H54 (cell line): Measurements from ENCODE around the gene OR5D13.

Experiments
- DNase-seq: peaks from one replicate; pipeline ENCODE4 v3.0.0; 2011; ENCODE audit warnings: low spot score, mixed read lengths; ENCODE audit not compliant: insufficient read length
- FAIRE-seq: peaks from 3 replicates; lab custom pipeline; 2011; peaks lifted over from hg19 to GRCh38; lab: Jason Lieb, UNC
- POLR2A ChIP-seq: IDR thresholded peaks from 2 replicates; pipeline ENCODE4 v1.6.1; 2011; ENCODE audit warnings: low read depth, mild to moderate bottlenecking, low read length

Gene OR5D13

GRCh38 chr11:55773138-55773537, at the start of gene OR5D13:
TSS of gene OR5D13 (plus strand) at chr11:55773438. CDS start at chr11:55773438, 0 bp downstream.
- FAIRE-seq (no peak), DNase-seq (no peak)
- TF ChIP-seq POLR2A, result no peak

- TF ChIP-seq POLR2A, result no peak
- FAIRE-seq (no peak), DNase-seq (no peak)
These were observed 46.4 kb upstream of the OR5D13 start for GRCh38 chr11:55726715-55727324.

- no peak for TF ChIP-seq POLR2A
- FAIRE-seq (no peak), DNase-seq (no peak)
These were observed 40.3 kb upstream of the OR5D13 start for GRCh38 chr11:55732936-55733335.

- no peak for TF ChIP-seq POLR2A
- no peak for DNase-seq
- no peak for FAIRE-seq
These were observed 18.4 kb downstream of the OR5D13 start for GRCh38 chr11:55791606-55792005.

GRCh38 chr11:55793321-55793720, 20.1 kb downstream of the OR5D13 start:
- FAIRE-seq (no peak), DNase-seq (no peak)
- no peak for TF ChIP-seq POLR2A

GRCh38 chr11:55795256-55795655, 22.0 kb downstream of the OR5D13 start, which contains the start of gene OR5D14:
TSS of gene OR5D14 (plus strand) at chr11:55795556. CDS start at chr11:55795556, 0 bp downstream.
- no peak for TF ChIP-seq POLR2A
- no peak for FAIRE-seq

GRCh38 chr11:55806248-55806647, 33.0 kb downstream of the OR5D13 start:
- no peak for FAIRE-seq
- TF ChIP-seq POLR2A, result no peak
- DNase-seq, result no peak

More at GRCh38 chr11:55795256-55795655, 22.0 kb downstream of the OR5D13 start, which contains the start of gene OR5D14:
- no peak for DNase-seq

- TF ChIP-seq POLR2A, result no peak
- no peak for FAIRE-seq
- no peak for DNase-seq
These were observed 37.8 kb downstream of the OR5D13 start, which contains the start of gene OR5L1 for GRCh38 chr11:55811067-55811466. TSS of gene OR5L1 (plus strand) at chr11:55811367. CDS start at chr11:55811467, 100 bp downstream.

- no peak for TF ChIP-seq POLR2A
- FAIRE-seq (no peak), DNase-seq (no peak)
These were observed 46.1 kb downstream of the OR5D13 start, which contains the start of gene OR5D18 for GRCh38 chr11:55819330-55819729. TSS of gene OR5D18 (plus strand) at chr11:55819630. CDS start at chr11:55819630, 0 bp downstream.
